Muscle of leg (tissue), 11 donors: ENCODE measurements around the gene MRPL42. TPM values are rescaled to one million over a fixed set of nuclear protein-coding genes. Genes with fewer than 3 reads are reported as not detected.

Source experiments
- DNase-seq: peaks from one replicate; pipeline ENCODE4 v3.0.0; 2013
- H3K27ac ChIP-seq: one replicate; pipeline ENCODE4 v1.5.1; 2013; ENCODE audit warnings: mild to moderate bottlenecking, low read length, control low read depth
- H3K27me3 ChIP-seq: one replicate; pipeline ENCODE4 v1.6.1; 2013; ENCODE audit warnings: low read length; ENCODE audit not compliant: control insufficient read depth, insufficient read depth
- H3K36me3 ChIP-seq: one replicate; pipeline ENCODE4 v1.6.1; 2013; ENCODE audit warnings: low read length; ENCODE audit not compliant: control insufficient read depth, insufficient read depth
- H3K4me1 ChIP-seq: one replicate; pipeline ENCODE4 v1.6.1; 2013; ENCODE audit warnings: low read length; ENCODE audit not compliant: control insufficient read depth, insufficient read depth
- H3K4me3 ChIP-seq: one replicate; pipeline ENCODE4 v1.5.1; 2013; ENCODE audit warnings: low read length, control low read depth
- H3K9me3 ChIP-seq: replicated peaks from 2 replicates; pipeline ENCODE4 v1.6.1; 2013; ENCODE audit warnings: low read depth, low read length; ENCODE audit not compliant: control insufficient read depth
- WGBS: methylation state at CpG from one replicate; pipeline ENCODE4 v1.1.5; 2013; ENCODE audit warnings: missing lambda C conversion rate; ENCODE audit not compliant: insufficient coverage; 5-methylcytosine and 5-hydroxymethylcytosine counted together
- polyA plus RNA-seq, 8 donors: library from polyadenylated mRNA; unstranded; fragments of 120-200 nt; gene quantifications; one replicate each; pipeline versions ENCODE4 v1.2.1 to v1.2.3, GENCODE V29; 2013; ENCODE audit warnings: inconsistent platforms in 1 of 8, low replicate concordance in 1 of 8; ENCODE audit not compliant: insufficient read length in 8 of 8, insufficient read depth in 1 of 8
- total RNA-seq: library from RNA; stranded (reverse); fragments of 120-200 nt; gene quantifications from one replicate; pipeline ENCODE4 v1.2.4, GENCODE V29; 2013

The MRPL42 gene
- total and polyA plus RNA-seq, 9 donors, result 29.5 to 44.9 (median 31.8) TPM

DNA sequence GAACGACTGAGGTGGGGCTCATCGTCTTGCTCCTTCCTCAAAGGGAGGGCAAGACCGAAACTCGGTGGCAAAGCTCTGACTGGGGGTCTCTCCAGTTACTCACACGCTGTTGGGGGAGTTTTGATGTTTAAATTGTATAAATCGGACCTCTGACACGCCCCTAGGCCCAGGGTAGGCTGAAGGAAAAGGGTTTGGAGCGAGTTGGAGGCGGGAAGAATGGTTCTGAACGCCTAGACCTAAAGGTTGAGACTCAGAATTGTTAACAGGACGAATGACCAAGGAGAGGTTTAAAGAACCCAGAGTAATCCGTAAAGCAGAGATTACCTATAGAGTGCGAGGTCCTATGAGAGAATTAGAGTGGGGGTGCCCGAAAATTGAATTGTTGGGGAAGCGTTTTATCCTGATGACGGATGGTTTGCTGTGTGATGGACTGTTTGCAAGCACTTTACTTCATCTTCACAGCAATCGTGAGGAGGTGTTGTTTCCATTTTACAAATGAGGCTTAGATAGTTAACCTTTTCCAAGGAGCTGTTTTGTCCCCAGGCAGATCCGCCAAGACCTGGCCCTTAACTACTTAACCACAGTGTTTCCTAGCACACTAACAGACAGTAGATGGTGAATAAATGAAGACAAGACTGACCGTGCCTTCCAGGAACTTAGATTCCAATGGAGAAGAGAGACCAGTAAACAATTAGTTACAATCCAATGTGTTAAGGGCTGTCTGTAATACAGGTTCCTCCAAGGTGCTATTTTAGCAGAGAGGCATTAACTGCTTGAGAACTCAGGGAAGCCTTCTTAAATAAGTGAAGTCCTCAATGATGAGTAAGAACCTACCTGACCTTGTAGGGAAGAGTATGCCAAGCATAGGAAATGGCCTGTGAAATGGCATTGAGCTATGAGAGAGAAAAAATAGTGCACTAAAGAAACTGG lies 24.6 kb upstream of the MRPL42 start:
- Histone ChIP-seq H3K36me3 (no peaks in the 10 kb centered on the region), H3K9me3 (no peaks in the 10 kb centered on the region), H3K27me3 (no peaks in the 10 kb centered on the region), H3K4me1 (peaks cover 10% of the 10 kb centered on the region), H3K27ac (peak overlapping the region; percentile 99), H3K4me3 (peak overlapping the region; percentile 89)
- DNase-seq, result no peak
- WGBS, result 2% methylated on average over 13 of the region's 19 CpGs

GRCh38 chr12:93443576-93443975 lies 23.7 kb upstream of the MRPL42 start:
- DNase-seq, result no peak
- 100% methylated on average over 1 of the region's 4 CpGs for WGBS
- H3K36me3 ChIP-seq, result no peaks in the 10 kb centered on the region
- H3K27ac ChIP-seq, result no peak overlapping the region
- H3K27me3 ChIP-seq, result no peaks in the 10 kb centered on the region
- no peaks in the 10 kb centered on the region for H3K9me3 ChIP-seq
- no peak overlapping the region for H3K4me3 ChIP-seq
- peaks cover 7% of the 10 kb centered on the region for H3K4me1 ChIP-seq

- Histone ChIP-seq H3K4me3 (no peak overlapping the region), H3K4me1 (peaks cover 2% of the 10 kb centered on the region), H3K27me3 (no peaks in the 10 kb centered on the region), H3K36me3 (no peaks in the 10 kb centered on the region), H3K9me3 (no peaks in the 10 kb centered on the region), H3K27ac (no peak overlapping the region)
- 20% methylated on average over 1 of the region's 4 CpGs for WGBS
- no peak for DNase-seq
Observed at GRCh38 chr12:93447555-93448290, 19.6 kb upstream of the MRPL42 start.

GRCh38 chr12:93448796-93449195 lies 18.5 kb upstream of the MRPL42 start:
- no peaks in the 10 kb centered on the region for H3K27me3 ChIP-seq
- H3K9me3 ChIP-seq, result no peaks in the 10 kb centered on the region
- no peak overlapping the region for H3K4me3 ChIP-seq
- DNase-seq, result no peak
- no peak overlapping the region for H3K27ac ChIP-seq
- 56% methylated on average over 5 of the region's 5 CpGs for WGBS
- H3K36me3 ChIP-seq, result no peaks in the 10 kb centered on the region
- no peaks in the 10 kb centered on the region for H3K4me1 ChIP-seq

DNA sequence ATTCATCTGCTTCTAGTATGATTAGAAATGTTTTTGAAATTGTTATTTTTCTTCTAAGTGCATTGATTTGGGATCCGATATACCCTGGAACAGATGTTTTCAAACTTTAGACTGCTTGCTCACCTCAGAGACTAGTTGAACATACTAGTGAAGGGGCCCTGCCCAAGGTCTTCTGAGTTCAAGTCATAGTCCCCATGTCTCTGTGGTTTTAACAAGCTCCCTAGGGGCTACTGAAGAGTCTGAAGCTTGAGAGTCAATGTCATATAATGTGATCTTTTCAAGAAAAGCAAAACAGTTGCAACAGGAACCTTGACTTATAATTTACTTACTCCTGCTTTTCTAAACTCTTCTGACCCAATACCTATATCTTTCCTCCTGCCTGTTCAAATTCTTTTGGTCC lies 18.0 kb upstream of the MRPL42 start:
- WGBS, result no CpG with 5 or more reads among the region's 1 CpG

GRCh38 chr12:93451423-93452158 lies 15.7 kb upstream of the MRPL42 start:
- no peak overlapping the region for H3K27ac ChIP-seq
- 60% methylated on average over 2 of the region's 3 CpGs for WGBS
- no peak for DNase-seq

More for the DNA sequence above, 18.0 kb upstream of the MRPL42 start:
- no peaks in the 10 kb centered on the region for H3K9me3 ChIP-seq
- H3K27me3 ChIP-seq, result no peaks in the 10 kb centered on the region
- no peak for DNase-seq
- no peak overlapping the region for H3K4me3 ChIP-seq
- H3K36me3 ChIP-seq, result no peaks in the 10 kb centered on the region
- no peaks in the 10 kb centered on the region for H3K4me1 ChIP-seq
- no peak overlapping the region for H3K27ac ChIP-seq

DNA sequence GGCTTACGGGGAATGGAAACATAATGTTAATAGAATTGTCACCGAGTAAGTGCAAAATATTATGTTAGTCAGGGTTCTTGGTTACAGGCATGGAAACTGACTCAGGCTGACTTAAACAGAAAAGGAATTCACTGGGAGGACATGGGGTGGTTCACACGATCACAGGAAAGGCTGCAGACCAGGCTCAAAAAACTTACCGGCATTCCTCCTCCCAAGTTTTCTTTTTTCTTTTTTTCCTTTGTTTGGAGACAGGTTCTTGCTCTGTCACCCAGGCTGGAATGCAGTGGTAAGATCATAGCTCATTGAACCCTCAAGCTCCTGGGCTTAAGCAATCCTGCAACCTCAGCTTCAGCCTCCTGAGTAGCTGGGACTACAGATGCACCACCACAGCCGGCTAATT lies 13.7 kb upstream of the MRPL42 start:
- H3K27ac ChIP-seq, result no peak overlapping the region
- no peaks in the 10 kb centered on the region for H3K36me3 ChIP-seq
- DNase-seq, result no peak
- no peaks in the 10 kb centered on the region for H3K27me3 ChIP-seq
- H3K4me1 ChIP-seq, result no peaks in the 10 kb centered on the region
- H3K9me3 ChIP-seq, result no peaks in the 10 kb centered on the region
- H3K4me3 ChIP-seq, result no peak overlapping the region
- 63% methylated on average over 5 of the region's 5 CpGs for WGBS

More at GRCh38 chr12:93451423-93452158, 15.7 kb upstream of the MRPL42 start:
- H3K4me1 ChIP-seq, result no peaks in the 10 kb centered on the region
- H3K4me3 ChIP-seq, result no peak overlapping the region
- H3K27me3 ChIP-seq, result no peaks in the 10 kb centered on the region
- no peaks in the 10 kb centered on the region for H3K36me3 ChIP-seq
- no peaks in the 10 kb centered on the region for H3K9me3 ChIP-seq

DNA sequence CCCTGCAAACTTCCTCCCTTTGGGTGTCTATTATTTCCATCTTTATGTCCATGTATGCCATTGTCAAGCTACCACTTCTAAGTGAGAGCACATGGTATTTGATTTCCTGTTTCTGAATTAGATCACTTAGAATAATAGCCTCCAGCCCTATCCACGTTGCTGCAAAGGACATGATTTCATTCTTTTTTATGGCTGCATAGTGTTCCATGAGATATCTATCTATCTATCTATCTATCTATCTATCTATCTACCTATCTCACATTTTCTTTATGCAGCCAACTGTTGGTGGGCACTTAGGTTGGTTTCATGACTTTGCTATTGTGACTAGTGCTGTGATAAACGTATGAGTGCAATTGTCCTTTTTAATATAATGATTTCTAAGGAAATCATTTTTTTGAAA lies 11.2 kb upstream of the MRPL42 start:
- no peak overlapping the region for H3K27ac ChIP-seq
- no peaks in the 10 kb centered on the region for H3K36me3 ChIP-seq
- H3K27me3 ChIP-seq, result no peaks in the 10 kb centered on the region
- no peak overlapping the region for H3K4me3 ChIP-seq
- no CpG with 5 or more reads among the region's 2 CpGs for WGBS
- H3K9me3 ChIP-seq, result no peaks in the 10 kb centered on the region
- DNase-seq, result no peak
- no peaks in the 10 kb centered on the region for H3K4me1 ChIP-seq

GRCh38 chr12:93459097-93459496 lies 8.2 kb upstream of the MRPL42 start:
- no peaks in the 10 kb centered on the region for H3K4me1 ChIP-seq
- no peaks in the 10 kb centered on the region for H3K9me3 ChIP-seq
- 100% methylated on average over 1 of the region's 5 CpGs for WGBS
- no peak overlapping the region for H3K27ac ChIP-seq
- DNase-seq, result no peak
- H3K4me3 ChIP-seq, result no peak overlapping the region
- H3K27me3 ChIP-seq, result no peaks in the 10 kb centered on the region
- no peaks in the 10 kb centered on the region for H3K36me3 ChIP-seq

DNA sequence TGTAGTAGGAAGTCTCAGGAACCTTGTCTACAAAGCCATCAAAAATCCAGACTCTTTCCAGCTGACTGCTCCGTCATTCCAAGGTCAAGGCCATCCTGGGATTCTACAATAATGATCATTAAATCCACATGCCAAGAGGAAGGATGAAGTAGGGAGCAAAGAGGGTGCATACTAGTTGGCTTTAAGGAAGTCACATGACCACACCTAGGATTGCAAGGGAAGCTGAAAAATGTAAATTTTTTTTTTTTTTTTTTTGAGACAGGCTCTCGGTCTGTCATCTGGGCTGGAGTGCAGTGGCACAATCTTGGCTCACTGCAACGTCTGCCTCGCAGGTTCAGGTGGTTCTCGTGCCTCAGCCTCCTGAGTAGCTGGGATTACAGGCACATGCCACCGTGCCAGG lies 7.3 kb upstream of the MRPL42 start:
- H3K4me1 ChIP-seq, result no peaks in the 10 kb centered on the region
- DNase-seq, result no peak
- 63% methylated on average over 4 of the region's 6 CpGs for WGBS

More for the DNA sequence above, 7.3 kb upstream of the MRPL42 start:
- Histone ChIP-seq H3K27ac (no peak overlapping the region), H3K27me3 (no peaks in the 10 kb centered on the region), H3K9me3 (no peaks in the 10 kb centered on the region), H3K36me3 (no peaks in the 10 kb centered on the region), H3K4me3 (no peak overlapping the region)
